ENCODE results near the gene CDCA5. TPM values are rescaled to one million over a fixed set of nuclear protein-coding genes. Genes with fewer than 3 reads are reported as not detected.

Gene CDCA5
- total RNA-seq, 1 experiment from 2014 or later, result 94.8 TPM

GRCh38 chr11:65077451-65077850 lies 6.4 kb downstream of the CDCA5 start:
- TF ChIP-seq, protein P1, sequence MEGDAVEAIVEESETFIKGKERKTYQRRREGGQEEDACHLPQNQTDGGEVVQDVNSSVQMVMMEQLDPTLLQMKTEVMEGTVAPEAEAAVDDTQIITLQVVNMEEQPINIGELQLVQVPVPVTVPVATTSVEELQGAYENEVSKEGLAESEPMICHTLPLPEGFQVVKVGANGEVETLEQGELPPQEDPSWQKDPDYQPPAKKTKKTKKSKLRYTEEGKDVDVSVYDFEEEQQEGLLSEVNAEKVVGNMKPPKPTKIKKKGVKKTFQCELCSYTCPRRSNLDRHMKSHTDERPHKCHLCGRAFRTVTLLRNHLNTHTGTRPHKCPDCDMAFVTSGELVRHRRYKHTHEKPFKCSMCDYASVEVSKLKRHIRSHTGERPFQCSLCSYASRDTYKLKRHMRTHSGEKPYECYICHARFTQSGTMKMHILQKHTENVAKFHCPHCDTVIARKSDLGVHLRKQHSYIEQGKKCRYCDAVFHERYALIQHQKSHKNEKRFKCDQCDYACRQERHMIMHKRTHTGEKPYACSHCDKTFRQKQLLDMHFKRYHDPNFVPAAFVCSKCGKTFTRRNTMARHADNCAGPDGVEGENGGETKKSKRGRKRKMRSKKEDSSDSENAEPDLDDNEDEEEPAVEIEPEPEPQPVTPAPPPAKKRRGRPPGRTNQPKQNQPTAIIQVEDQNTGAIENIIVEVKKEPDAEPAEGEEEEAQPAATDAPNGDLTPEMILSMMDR (conservative IDR thresholded peaks at IDR 0.05), result no peak
- Histone ChIP-seq H2BK15ac (ENCODE audit: low read depth, low read length) (no peak overlapping the region), H3K23ac (ENCODE audit: insufficient read length, low read depth, low read length) (no peak overlapping the region), H3K56ac (ENCODE audit: insufficient read length, low read depth, low read length) (no peak overlapping the region), H3K4me2 (ENCODE audit: insufficient read depth, insufficient read length, low read length) (no peak overlapping the region), H3K9ac (ENCODE audit: extremely low read depth, insufficient read length, low read length) (no peak overlapping the region), H3K79me1 (ENCODE audit: insufficient read depth, low read depth, low read length, poor library complexity, severe bottlenecking) (peaks cover 13% of the 10 kb centered on the region), H3K23me2 (ENCODE audit: insufficient read length, low read depth, low read length, poor library complexity, severe bottlenecking) (no peaks in the 10 kb centered on the region), H2BK120ac (ENCODE audit: low read depth, low read length, poor library complexity, severe bottlenecking) (no peak overlapping the region), H3K18ac (ENCODE audit: insufficient read length, low read depth, low read length) (no peak overlapping the region), H4K20me1 (ENCODE audit: control insufficient read depth, insufficient read depth, insufficient read length) (no peaks in the 10 kb centered on the region), H3K79me2 (ENCODE audit: insufficient read depth, low read length) (no peaks in the 10 kb centered on the region), H3T11ph (ENCODE audit: low read length) (no peak overlapping the region), H3K14ac (ENCODE audit: insufficient read depth, low read length) (no peak overlapping the region), H3K27ac (ENCODE audit: insufficient read length, low read depth, low read length) (no peak overlapping the region), H4K8ac (replicated peaks; ENCODE audit: insufficient read length, low read depth, low read length) (no peak overlapping the region), H2AK5ac (ENCODE audit: insufficient read length, low read length) (no peak overlapping the region), H3K4me1 (ENCODE audit: insufficient read depth, low read length) (no peaks in the 10 kb centered on the region), H2BK20ac (ENCODE audit: low read depth, low read length, poor library complexity, severe bottlenecking) (no peak overlapping the region), H4K5ac (ENCODE audit: insufficient read length, low read depth, low read length) (no peak overlapping the region), H3K27me3 (ENCODE audit: insufficient read depth, low read length) (no peaks in the 10 kb centered on the region), H3K4ac (ENCODE audit: low read depth, low read length) (no peak overlapping the region), H2BK5ac (ENCODE audit: insufficient read length, low read length) (no peak overlapping the region), H3K9me3 (ENCODE audit: control insufficient read depth, low read depth, low read length) (no peaks in the 10 kb centered on the region), H4K91ac (ENCODE audit: insufficient read length, low read depth, low read length) (no peak overlapping the region), H2BK12ac (ENCODE audit: insufficient read length, low read depth, low read length) (no peak overlapping the region), H2AFZ (ENCODE audit: low read length) (no peak overlapping the region)
- DNase-seq, result no peak
- H3K9me3 Mint-ChIP-seq, result no peaks in the 10 kb centered on the region
- no CpG with 5 or more reads among the region's 4 CpGs for WGBS (ENCODE audit: extremely low coverage, insufficient read length, low lambda C conversion rate)
- H3K27ac Mint-ChIP-seq, result no peak overlapping the region
- peak overlapping the region in 1 of 2 experiments; percentile 46; a peak in 1 of 5 replicates for H3K4me3 Mint-ChIP-seq
- H3K27me3 Mint-ChIP-seq (ENCODE audit: low read depth), result no peaks in the 10 kb centered on the region
- peaks cover 8 to 10% of the 10 kb centered on the region in 2 experiments for H3K4me1 Mint-ChIP-seq
- peaks cover 42 to 67% (median 65%) of the 10 kb centered on the region in 3 experiments for H3K36me3 Mint-ChIP-seq (ENCODE audit: insufficient read depth in 1 of 3, low read depth in 3 of 3)

All from H9 (cell line).